ENCODE measurements around the gene AGBL1.
A peak's percentile ranks its signal among the peaks of the same experiment; 100 is the strongest.

AGBL1 gene

DNA sequence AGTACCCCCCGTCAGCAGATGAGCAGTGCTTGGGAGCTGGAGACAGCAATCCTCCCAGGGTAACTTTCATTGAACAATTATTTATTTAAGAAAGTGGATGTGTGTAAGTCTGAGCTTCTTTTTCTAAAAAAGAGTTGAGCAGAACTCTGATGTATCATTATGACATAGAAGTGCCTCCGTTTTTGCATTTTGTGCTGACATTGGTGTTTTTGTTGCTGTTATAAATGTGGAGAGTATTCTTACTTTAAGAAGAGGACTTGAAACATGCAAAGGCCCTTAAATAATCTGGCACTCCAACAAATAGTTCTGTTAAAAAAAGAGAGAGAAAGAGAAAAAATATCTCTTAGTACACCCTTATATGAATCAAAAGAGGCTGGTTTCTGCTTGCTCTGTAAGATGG lies 217.1 kb downstream of the AGBL1 start:
- DNase-seq (ENCODE audit: low spot score) (no peak), ATAC-seq (ENCODE audit: low read depth) (no peak)
- no peaks in the 10 kb centered on the region for H3K36me3 ChIP-seq (ENCODE audit: low read depth)
- no peaks in the 10 kb centered on the region for H3K27me3 ChIP-seq (ENCODE audit: insufficient read depth, poor library complexity, severe bottlenecking)
- H3K4me1 ChIP-seq (ENCODE audit: insufficient read depth, poor library complexity, severe bottlenecking): peaks cover 10% of the 10 kb centered on the region
- H3K27ac ChIP-seq (ENCODE audit: poor library complexity, severe bottlenecking): no peak overlapping the region
- H3K4me3 ChIP-seq (ENCODE audit: severe bottlenecking): no peak overlapping the region
- no peaks in the 10 kb centered on the region for H3K9me3 ChIP-seq (ENCODE audit: severe bottlenecking)
- TF ChIP-seq, protein P1, sequence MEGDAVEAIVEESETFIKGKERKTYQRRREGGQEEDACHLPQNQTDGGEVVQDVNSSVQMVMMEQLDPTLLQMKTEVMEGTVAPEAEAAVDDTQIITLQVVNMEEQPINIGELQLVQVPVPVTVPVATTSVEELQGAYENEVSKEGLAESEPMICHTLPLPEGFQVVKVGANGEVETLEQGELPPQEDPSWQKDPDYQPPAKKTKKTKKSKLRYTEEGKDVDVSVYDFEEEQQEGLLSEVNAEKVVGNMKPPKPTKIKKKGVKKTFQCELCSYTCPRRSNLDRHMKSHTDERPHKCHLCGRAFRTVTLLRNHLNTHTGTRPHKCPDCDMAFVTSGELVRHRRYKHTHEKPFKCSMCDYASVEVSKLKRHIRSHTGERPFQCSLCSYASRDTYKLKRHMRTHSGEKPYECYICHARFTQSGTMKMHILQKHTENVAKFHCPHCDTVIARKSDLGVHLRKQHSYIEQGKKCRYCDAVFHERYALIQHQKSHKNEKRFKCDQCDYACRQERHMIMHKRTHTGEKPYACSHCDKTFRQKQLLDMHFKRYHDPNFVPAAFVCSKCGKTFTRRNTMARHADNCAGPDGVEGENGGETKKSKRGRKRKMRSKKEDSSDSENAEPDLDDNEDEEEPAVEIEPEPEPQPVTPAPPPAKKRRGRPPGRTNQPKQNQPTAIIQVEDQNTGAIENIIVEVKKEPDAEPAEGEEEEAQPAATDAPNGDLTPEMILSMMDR (IDR thresholded peaks at IDR 0.05; ENCODE audit: poor library complexity, severe bottlenecking): no peak

DNA sequence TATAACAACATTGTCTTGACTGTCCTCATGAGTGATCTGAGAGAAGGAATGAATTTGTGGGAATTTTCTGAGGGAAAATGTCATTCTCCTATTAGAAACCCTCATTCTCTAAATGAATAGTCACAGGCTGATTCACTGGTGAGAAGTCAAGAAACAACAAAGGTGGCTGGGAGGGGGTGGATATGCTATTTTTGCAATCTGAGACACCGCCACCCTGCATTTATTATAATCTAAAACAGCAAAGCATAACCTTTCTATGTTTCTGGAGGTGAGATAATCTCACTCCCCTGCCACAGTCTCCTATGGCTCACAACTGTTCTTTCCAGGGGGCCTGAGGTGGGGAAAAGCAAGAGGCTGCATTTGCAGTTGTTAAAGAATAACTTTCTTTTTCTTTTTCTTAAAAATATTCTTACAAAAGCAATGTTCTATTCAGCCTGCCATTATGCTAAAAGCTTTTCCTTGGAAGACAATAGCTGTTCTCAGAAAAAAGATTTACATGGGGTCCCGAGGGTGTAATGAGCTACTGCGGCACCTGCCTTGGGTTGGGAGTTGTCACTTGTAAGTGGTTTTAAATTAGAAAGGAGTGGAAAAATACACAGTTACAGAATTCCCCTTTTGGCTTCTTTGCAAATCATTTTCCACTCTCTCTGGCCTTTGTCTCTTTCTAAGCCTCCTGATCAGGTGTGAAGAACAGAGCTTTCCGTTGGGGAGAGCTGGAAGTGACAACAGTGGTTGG lies 220.9 kb downstream of the AGBL1 start:
- Histone ChIP-seq H3K27ac (ENCODE audit: poor library complexity, severe bottlenecking) (no peak overlapping the region), H3K4me3 (ENCODE audit: severe bottlenecking) (no peak overlapping the region), H3K27me3 (ENCODE audit: insufficient read depth, poor library complexity, severe bottlenecking) (no peaks in the 10 kb centered on the region), H3K36me3 (ENCODE audit: low read depth) (no peaks in the 10 kb centered on the region), H3K9me3 (ENCODE audit: severe bottlenecking) (no peaks in the 10 kb centered on the region), H3K4me1 (ENCODE audit: insufficient read depth, poor library complexity, severe bottlenecking) (peaks cover 10% of the 10 kb centered on the region)
- TF ChIP-seq, protein P1 (IDR thresholded peaks at IDR 0.05; ENCODE audit: poor library complexity, severe bottlenecking): no peak
- DNase-seq (ENCODE audit: low spot score) (no peak), ATAC-seq (ENCODE audit: low read depth) (peak; percentile 88)

DNA sequence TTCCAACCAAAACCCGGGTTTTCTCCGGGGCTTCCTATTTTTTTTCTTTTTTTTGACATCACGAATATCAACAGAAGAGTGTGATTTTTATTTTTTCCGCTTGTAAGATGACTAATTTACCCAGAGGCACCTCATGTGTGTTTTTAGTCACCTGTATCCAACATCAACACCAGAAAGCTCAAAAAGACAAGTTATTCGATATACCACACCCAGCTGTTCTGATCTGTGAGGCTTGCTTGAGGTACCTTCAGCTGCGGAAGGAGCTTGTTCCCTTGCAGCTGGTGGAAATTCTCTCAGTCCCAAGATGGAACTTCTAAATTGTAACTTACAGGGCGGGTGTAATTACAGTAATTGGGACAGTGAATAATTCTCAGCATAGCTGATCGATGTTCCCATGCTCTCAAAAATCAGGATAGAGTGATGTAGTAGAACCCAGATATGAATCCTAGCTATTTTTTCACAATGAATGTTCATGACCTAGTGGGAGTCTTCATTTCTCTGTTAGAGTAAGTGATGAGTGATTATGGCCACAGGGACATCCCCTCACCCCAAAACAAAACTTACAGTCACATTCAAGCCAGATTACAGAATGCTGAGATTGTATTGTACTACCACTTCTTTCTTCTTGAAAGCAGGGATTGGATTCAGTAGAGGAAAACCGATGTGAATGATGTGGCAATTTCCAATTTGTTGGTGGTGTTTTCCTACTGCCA lies 232.1 kb downstream of the AGBL1 start:
- ATAC-seq (ENCODE audit: low read depth): no peak
- TF ChIP-seq, protein P1 (IDR thresholded peaks at IDR 0.05; ENCODE audit: poor library complexity, severe bottlenecking): no peak

DNA sequence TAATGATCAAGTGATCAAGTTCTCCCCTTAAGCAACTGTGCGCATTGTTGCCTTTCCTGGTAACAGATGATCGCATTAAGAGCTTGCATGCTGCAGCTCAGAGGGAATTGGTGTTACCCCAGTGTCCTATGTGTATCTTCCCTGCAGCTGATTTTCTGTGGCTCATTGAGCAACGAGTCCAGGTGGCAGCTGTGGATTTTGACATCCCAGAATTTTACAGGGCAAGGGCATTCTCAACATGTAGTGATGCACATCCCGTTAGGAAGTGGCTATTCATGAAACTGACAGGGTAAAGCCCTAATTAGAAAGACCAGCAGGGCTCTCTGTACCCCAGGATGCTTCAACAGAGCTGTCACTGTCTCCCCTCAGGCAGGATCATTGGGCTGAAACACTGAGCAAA lies 232.8 kb downstream of the AGBL1 start:
- Histone ChIP-seq H3K27me3 (ENCODE audit: insufficient read depth, poor library complexity, severe bottlenecking) (no peaks in the 10 kb centered on the region), H3K9me3 (ENCODE audit: severe bottlenecking) (no peaks in the 10 kb centered on the region), H3K36me3 (ENCODE audit: low read depth) (no peaks in the 10 kb centered on the region), H3K27ac (ENCODE audit: poor library complexity, severe bottlenecking) (no peak overlapping the region), H3K4me1 (ENCODE audit: insufficient read depth, poor library complexity, severe bottlenecking) (peaks cover 6% of the 10 kb centered on the region), H3K4me3 (ENCODE audit: severe bottlenecking) (no peak overlapping the region)
- ATAC-seq (ENCODE audit: low read depth) (no peak), DNase-seq (ENCODE audit: low spot score) (no peak)
- TF ChIP-seq, protein P1 (IDR thresholded peaks at IDR 0.05; ENCODE audit: poor library complexity, severe bottlenecking): no peak

More for the DNA sequence above, 232.1 kb downstream of the AGBL1 start:
- no peak for DNase-seq (ENCODE audit: low spot score)
- no peak overlapping the region for H3K27ac ChIP-seq (ENCODE audit: poor library complexity, severe bottlenecking)
- H3K9me3 ChIP-seq (ENCODE audit: severe bottlenecking): no peaks in the 10 kb centered on the region
- no peaks in the 10 kb centered on the region for H3K4me1 ChIP-seq (ENCODE audit: insufficient read depth, poor library complexity, severe bottlenecking)
- no peaks in the 10 kb centered on the region for H3K36me3 ChIP-seq (ENCODE audit: low read depth)
- no peaks in the 10 kb centered on the region for H3K27me3 ChIP-seq (ENCODE audit: insufficient read depth, poor library complexity, severe bottlenecking)
- no peak overlapping the region for H3K4me3 ChIP-seq (ENCODE audit: severe bottlenecking)

DNA sequence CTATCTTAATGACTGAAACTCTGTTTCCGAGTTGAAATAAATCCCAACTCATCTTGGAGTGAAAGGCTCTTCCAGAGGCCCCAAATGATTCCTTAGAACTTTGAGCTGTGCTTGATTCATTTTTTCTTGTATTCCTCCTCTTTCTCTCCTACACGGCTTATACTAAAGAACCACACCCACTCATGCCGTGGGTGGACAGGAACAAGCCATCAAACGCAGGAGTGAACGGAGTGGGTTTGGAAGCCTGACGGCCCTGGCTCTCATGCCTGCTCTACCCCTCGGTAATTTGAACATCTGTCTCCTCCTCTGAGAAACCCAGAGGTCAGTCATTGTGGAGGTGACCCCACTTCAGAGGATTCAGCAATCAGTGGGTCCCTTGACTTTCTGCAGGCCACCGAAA lies 236.5 kb downstream of the AGBL1 start:
- TF ChIP-seq, protein P1 (IDR thresholded peaks at IDR 0.05; ENCODE audit: poor library complexity, severe bottlenecking): no peak
- no peak for DNase-seq (ENCODE audit: low spot score)
- no peak for ATAC-seq (ENCODE audit: low read depth)
- Histone ChIP-seq H3K27ac (ENCODE audit: poor library complexity, severe bottlenecking) (no peak overlapping the region), H3K4me1 (ENCODE audit: insufficient read depth, poor library complexity, severe bottlenecking) (peaks cover 12% of the 10 kb centered on the region), H3K9me3 (ENCODE audit: severe bottlenecking) (no peaks in the 10 kb centered on the region), H3K36me3 (ENCODE audit: low read depth) (no peaks in the 10 kb centered on the region), H3K4me3 (ENCODE audit: severe bottlenecking) (no peak overlapping the region), H3K27me3 (ENCODE audit: insufficient read depth, poor library complexity, severe bottlenecking) (no peaks in the 10 kb centered on the region)
